LNCAP (cell line): ENCODE measurements around the gene ALG9.

ENCODE experiments used
- TF ChIP-seq, protein P1 (sequence below): fragments of 450-650 bp; IDR thresholded peaks from 2 replicates; pipeline ENCODE4 v1.5.1; 2017; ENCODE audit warnings: mild to moderate bottlenecking

ALG9 gene

DNA sequence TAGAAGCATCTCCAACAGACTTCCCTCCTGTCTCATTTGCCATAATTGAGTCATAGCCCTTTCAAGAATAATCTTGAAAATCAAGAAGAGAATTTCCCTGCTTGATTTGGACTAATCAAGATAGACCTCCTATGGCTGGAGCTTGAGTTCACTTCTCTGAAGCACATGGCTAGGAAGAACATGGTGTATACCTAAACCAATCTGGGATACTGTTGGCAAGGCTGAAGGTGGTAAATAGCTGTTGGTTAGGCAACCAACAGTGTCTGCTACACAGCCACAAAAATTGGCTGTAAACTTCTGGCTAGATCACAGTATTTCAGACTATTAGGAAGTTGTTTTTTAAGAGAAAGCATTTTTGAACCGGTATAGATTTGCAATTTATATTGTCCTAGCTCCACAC is 35.3 kb upstream of the ALG9 start:
- TF ChIP-seq, protein P1, sequence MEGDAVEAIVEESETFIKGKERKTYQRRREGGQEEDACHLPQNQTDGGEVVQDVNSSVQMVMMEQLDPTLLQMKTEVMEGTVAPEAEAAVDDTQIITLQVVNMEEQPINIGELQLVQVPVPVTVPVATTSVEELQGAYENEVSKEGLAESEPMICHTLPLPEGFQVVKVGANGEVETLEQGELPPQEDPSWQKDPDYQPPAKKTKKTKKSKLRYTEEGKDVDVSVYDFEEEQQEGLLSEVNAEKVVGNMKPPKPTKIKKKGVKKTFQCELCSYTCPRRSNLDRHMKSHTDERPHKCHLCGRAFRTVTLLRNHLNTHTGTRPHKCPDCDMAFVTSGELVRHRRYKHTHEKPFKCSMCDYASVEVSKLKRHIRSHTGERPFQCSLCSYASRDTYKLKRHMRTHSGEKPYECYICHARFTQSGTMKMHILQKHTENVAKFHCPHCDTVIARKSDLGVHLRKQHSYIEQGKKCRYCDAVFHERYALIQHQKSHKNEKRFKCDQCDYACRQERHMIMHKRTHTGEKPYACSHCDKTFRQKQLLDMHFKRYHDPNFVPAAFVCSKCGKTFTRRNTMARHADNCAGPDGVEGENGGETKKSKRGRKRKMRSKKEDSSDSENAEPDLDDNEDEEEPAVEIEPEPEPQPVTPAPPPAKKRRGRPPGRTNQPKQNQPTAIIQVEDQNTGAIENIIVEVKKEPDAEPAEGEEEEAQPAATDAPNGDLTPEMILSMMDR: no peak

- TF ChIP-seq, protein P1: no peak
Measured at GRCh38 chr11:111905411-111905810, 34.0 kb upstream of the ALG9 start.

- TF ChIP-seq, protein P1: no peak
Measured at GRCh38 chr11:111886844-111887243, 15.5 kb upstream of the ALG9 start.

DNA sequence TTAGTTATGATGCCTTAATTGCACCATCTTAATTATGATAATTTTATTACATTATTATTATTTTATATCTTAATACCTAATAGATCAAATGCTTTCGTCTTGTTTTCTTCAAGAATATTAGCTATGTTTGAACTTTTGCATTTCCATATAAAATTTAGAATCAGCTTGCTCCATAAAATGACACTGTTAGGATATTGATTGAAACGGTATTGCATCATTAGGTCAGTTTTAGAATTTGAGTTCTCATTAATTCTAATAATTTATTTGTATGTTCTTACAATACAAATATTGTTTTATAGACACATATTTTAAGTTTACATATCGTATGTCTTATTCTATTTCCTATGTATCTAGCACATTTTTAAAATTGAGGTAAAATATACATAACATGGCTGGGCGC is 14.7 kb upstream of the ALG9 start:
- TF ChIP-seq, protein P1: no peak

GRCh38 chr11:111882202-111882601 is 10.8 kb upstream of the ALG9 start:
- TF ChIP-seq, protein P1: no peak

DNA sequence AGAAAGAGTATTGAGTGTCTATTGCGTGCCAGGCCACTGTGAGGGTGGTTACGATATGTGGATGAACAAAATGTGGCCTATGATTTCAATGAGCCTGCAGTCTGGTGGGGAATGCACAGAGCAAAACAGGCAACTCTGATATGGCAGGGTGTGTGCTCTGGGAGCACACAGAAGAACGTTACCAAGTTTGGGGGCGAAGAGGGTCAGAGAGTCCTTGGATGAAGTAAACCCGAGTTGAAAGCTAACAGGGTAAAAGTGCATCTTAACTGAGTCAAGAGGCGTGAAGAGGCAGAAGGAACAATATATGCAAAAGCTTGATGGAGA is 8.2 kb upstream of the ALG9 start:
- TF ChIP-seq, protein P1: no peak

- TF ChIP-seq, protein P1: peak; percentile 92
Measured at GRCh38 chr11:111878849-111879636, 7.7 kb upstream of the ALG9 start, which contains the start of the genes CFAP68 and FDXACB1. TSS of gene CFAP68 (plus strand) at chr11:111879541. CDS start at chr11:111879561, 20 bp downstream. TSS of gene FDXACB1 (minus strand) at chr11:111879165. CDS start at chr11:111879132, 33 bp downstream.
